SK-N-SH (cell line): ENCODE data around the gene PPP1R3G.

ENCODE experiments used
- ELF1 ChIP-seq: IDR thresholded peaks from 2 replicates; pipeline ENCODE4 v1.4.0; 2012
- GATA2 ChIP-seq: sonication (generic); formaldehyde crosslinking; IDR thresholded peaks from 2 replicates; pipeline ENCODE4 v1.5.0; 2020; ENCODE audit warnings: mild to moderate bottlenecking, missing genetic modification reagents
- JUND ChIP-seq: IDR thresholded peaks from 2 replicates; pipeline ENCODE4 v1.4.0; 2012
- POLR2AphosphoS5 ChIP-seq: IDR thresholded peaks from 2 replicates; pipeline ENCODE4 v1.6.1; 2012; ENCODE audit warnings: low read depth, low read length
- RFX5 ChIP-seq: IDR thresholded peaks from 2 replicates; pipeline ENCODE4 v1.6.1; 2012; ENCODE audit warnings: mild to moderate bottlenecking, improper control_type of control experiment, low read length
- RXRA ChIP-seq: IDR thresholded peaks from 2 replicates; pipeline ENCODE4 v1.4.0; 2012; ENCODE audit warnings: low read depth, mild to moderate bottlenecking, borderline replicate concordance
- TCF12 ChIP-seq: IDR thresholded peaks from 2 replicates; pipeline ENCODE4 v1.4.0; 2012
- YY1 ChIP-seq: IDR thresholded peaks from 2 replicates; pipeline ENCODE4 v1.4.0; 2012; ENCODE audit warnings: low read depth, mild to moderate bottlenecking
- TF ChIP-seq, protein P1 (sequence below): IDR thresholded peaks from 2 replicates; pipeline ENCODE4 v1.6.1; 2012; ENCODE audit warnings: mild to moderate bottlenecking, low read depth, low read length, moderate library complexity
- TF ChIP-seq, protein P2 (sequence below): fragments of 200-600 bp; sonication (generic); IDR thresholded peaks from 2 replicates; pipeline ENCODE4 v1.6.1; 2017; ENCODE audit warnings: antibody characterized with exemption, mild to moderate bottlenecking, moderate library complexity

DNA sequence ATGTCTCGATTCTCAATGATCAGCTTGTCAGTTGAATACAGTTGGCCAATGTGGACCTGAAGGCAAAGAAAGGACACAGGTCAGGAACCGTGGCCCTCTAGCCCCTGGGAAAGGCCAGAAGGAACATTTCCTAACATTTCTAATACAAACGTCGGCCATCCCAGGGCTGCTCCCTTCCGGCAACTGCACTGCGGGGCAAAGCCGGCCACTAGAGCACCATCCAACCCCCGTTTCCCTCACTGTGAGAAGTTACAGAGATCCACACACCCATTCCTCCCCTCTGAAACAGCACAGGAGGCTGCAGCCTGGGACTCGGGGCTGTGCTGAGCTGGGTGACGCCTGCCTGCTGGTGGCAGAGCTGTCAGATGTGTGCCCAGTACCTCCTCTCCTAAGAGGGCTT is 24.3 kb downstream of the PPP1R3G start:
- TF ChIP-seq, protein P1, sequence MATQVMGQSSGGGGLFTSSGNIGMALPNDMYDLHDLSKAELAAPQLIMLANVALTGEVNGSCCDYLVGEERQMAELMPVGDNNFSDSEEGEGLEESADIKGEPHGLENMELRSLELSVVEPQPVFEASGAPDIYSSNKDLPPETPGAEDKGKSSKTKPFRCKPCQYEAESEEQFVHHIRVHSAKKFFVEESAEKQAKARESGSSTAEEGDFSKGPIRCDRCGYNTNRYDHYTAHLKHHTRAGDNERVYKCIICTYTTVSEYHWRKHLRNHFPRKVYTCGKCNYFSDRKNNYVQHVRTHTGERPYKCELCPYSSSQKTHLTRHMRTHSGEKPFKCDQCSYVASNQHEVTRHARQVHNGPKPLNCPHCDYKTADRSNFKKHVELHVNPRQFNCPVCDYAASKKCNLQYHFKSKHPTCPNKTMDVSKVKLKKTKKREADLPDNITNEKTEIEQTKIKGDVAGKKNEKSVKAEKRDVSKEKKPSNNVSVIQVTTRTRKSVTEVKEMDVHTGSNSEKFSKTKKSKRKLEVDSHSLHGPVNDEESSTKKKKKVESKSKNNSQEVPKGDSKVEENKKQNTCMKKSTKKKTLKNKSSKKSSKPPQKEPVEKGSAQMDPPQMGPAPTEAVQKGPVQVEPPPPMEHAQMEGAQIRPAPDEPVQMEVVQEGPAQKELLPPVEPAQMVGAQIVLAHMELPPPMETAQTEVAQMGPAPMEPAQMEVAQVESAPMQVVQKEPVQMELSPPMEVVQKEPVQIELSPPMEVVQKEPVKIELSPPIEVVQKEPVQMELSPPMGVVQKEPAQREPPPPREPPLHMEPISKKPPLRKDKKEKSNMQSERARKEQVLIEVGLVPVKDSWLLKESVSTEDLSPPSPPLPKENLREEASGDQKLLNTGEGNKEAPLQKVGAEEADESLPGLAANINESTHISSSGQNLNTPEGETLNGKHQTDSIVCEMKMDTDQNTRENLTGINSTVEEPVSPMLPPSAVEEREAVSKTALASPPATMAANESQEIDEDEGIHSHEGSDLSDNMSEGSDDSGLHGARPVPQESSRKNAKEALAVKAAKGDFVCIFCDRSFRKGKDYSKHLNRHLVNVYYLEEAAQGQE: no peak
- TF ChIP-seq JUND (no peak), POLR2AphosphoS5 (no peak), RXRA (no peak), TCF12 (no peak), GATA2 (CRISPR knock-in tag) (no peak), ELF1 (no peak), RFX5 (no peak), YY1 (no peak)
- TF ChIP-seq, protein P2, sequence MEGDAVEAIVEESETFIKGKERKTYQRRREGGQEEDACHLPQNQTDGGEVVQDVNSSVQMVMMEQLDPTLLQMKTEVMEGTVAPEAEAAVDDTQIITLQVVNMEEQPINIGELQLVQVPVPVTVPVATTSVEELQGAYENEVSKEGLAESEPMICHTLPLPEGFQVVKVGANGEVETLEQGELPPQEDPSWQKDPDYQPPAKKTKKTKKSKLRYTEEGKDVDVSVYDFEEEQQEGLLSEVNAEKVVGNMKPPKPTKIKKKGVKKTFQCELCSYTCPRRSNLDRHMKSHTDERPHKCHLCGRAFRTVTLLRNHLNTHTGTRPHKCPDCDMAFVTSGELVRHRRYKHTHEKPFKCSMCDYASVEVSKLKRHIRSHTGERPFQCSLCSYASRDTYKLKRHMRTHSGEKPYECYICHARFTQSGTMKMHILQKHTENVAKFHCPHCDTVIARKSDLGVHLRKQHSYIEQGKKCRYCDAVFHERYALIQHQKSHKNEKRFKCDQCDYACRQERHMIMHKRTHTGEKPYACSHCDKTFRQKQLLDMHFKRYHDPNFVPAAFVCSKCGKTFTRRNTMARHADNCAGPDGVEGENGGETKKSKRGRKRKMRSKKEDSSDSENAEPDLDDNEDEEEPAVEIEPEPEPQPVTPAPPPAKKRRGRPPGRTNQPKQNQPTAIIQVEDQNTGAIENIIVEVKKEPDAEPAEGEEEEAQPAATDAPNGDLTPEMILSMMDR: no peak
